Parathyroid adenoma (tissue), 2 donors: ENCODE measurements around the gene AKAP8L.

Experiments used
- H2AFZ ChIP-seq: fragments of 300-600 bp; sonication (generic); one replicate; pipeline ENCODE4 v1.7.0; 2017; ENCODE audit warnings: antibody characterized with exemption, mild to moderate bottlenecking
- H3K27ac ChIP-seq: fragments of 300-600 bp; sonication (generic); one replicate; pipeline ENCODE4 v1.7.0; 2017
- H3K27me3 ChIP-seq: fragments of 300-600 bp; sonication (generic); one replicate; pipeline ENCODE4 v1.7.0; 2017; ENCODE audit warnings: low read length; ENCODE audit not compliant: control insufficient read depth, insufficient read depth
- H3K36me3 ChIP-seq: fragments of 300-600 bp; sonication (generic); one replicate; pipeline ENCODE4 v1.7.0; 2017; ENCODE audit warnings: low read length; ENCODE audit not compliant: control insufficient read depth, insufficient read depth
- H3K4me1 ChIP-seq: fragments of 300-600 bp; sonication (generic); one replicate; pipeline ENCODE4 v1.7.0; 2017; ENCODE audit warnings: control low read depth
- H3K4me2 ChIP-seq: fragments of 300-600 bp; sonication (generic); one replicate; pipeline ENCODE4 v1.7.0; 2017; ENCODE audit warnings: low read length
- H3K4me3 ChIP-seq: fragments of 300-600 bp; sonication (generic); one replicate; pipeline ENCODE4 v1.7.0; 2017; ENCODE audit warnings: low read depth, low read length
- H3K79me2 ChIP-seq: fragments of 300-600 bp; sonication (generic); one replicate; pipeline ENCODE4 v1.7.0; 2017; ENCODE audit warnings: control low read depth
- H3K9ac ChIP-seq: fragments of 300-600 bp; sonication (generic); one replicate; pipeline ENCODE4 v1.7.0; 2017; ENCODE audit warnings: mild to moderate bottlenecking
- H3K9me3 ChIP-seq: fragments of 300-600 bp; sonication (generic); one replicate; pipeline ENCODE4 v1.7.0; 2017; ENCODE audit warnings: low read length; ENCODE audit not compliant: control insufficient read depth
- CTCF ChIP-seq: fragments of 300-600 bp; sonication (generic); IDR thresholded peaks from one replicate; pipeline ENCODE4 v1.7.0; 2017; ENCODE audit warnings: antibody characterized with exemption, mild to moderate bottlenecking
- donor health status: primary hyperparathyroidism.

Gene AKAP8L

GRCh38 chr19:15448044-15448777 lies 29.4 kb upstream of the AKAP8L start:
- H3K27me3 ChIP-seq = no peaks in the 10 kb centered on the region
- H3K4me2 ChIP-seq = peak overlapping the region; percentile 81
- no peak overlapping the region for H3K9ac ChIP-seq
- H3K4me1 ChIP-seq = peaks cover 4% of the 10 kb centered on the region
- no peak for TF ChIP-seq CTCF
- H3K79me2 ChIP-seq = no peaks in the 10 kb centered on the region
- H3K27ac ChIP-seq = no peak overlapping the region
- H3K36me3 ChIP-seq = no peaks in the 10 kb centered on the region
- no peak overlapping the region for H3K4me3 ChIP-seq
- no peaks in the 10 kb centered on the region for H3K9me3 ChIP-seq
- H2AFZ ChIP-seq = no peak overlapping the region

- Histone ChIP-seq H2AFZ (no peak overlapping the region), H3K4me3 (no peak overlapping the region), H3K4me2 (no peak overlapping the region), H3K9me3 (no peaks in the 10 kb centered on the region), H3K27me3 (no peaks in the 10 kb centered on the region), H3K36me3 (no peaks in the 10 kb centered on the region), H3K27ac (no peak overlapping the region), H3K9ac (no peak overlapping the region), H3K4me1 (no peaks in the 10 kb centered on the region), H3K79me2 (no peaks in the 10 kb centered on the region)
- no peak for TF ChIP-seq CTCF
Measured at GRCh38 chr19:15447057-15447456, 28.3 kb upstream of the AKAP8L start.

GRCh38 chr19:15445807-15446376 lies 27.1 kb upstream of the AKAP8L start:
- Histone ChIP-seq H3K4me2 (peak overlapping the region; percentile 10), H3K4me3 (no peak overlapping the region), H2AFZ (no peak overlapping the region), H3K27ac (no peak overlapping the region), H3K27me3 (no peaks in the 10 kb centered on the region), H3K9ac (no peak overlapping the region), H3K4me1 (no peaks in the 10 kb centered on the region), H3K79me2 (no peaks in the 10 kb centered on the region), H3K36me3 (no peaks in the 10 kb centered on the region), H3K9me3 (no peaks in the 10 kb centered on the region)
- TF ChIP-seq CTCF = no peak

- H3K9me3 ChIP-seq = no peaks in the 10 kb centered on the region
- H3K4me1 ChIP-seq = no peaks in the 10 kb centered on the region
- H3K9ac ChIP-seq = no peak overlapping the region
- no peak overlapping the region for H3K4me2 ChIP-seq
- no peak overlapping the region for H3K4me3 ChIP-seq
- no peaks in the 10 kb centered on the region for H3K36me3 ChIP-seq
- H3K27me3 ChIP-seq = no peaks in the 10 kb centered on the region
- no peak for TF ChIP-seq CTCF
- no peak overlapping the region for H2AFZ ChIP-seq
- H3K27ac ChIP-seq = no peak overlapping the region
- H3K79me2 ChIP-seq = no peaks in the 10 kb centered on the region
Measured at GRCh38 chr19:15445227-15445605, 26.4 kb upstream of the AKAP8L start.
